Fibroblast of the conjunctiva (primary cell): ENCODE measurements around the gene AKNA.
A peak's percentile ranks its signal among the peaks of the same experiment; 100 is the strongest.

Experiments
- DNase-seq: peaks from one replicate; pipeline ENCODE4 v3.0.0-alpha.2; 2010; ENCODE audit warnings: low read depth

The AKNA gene

DNA sequence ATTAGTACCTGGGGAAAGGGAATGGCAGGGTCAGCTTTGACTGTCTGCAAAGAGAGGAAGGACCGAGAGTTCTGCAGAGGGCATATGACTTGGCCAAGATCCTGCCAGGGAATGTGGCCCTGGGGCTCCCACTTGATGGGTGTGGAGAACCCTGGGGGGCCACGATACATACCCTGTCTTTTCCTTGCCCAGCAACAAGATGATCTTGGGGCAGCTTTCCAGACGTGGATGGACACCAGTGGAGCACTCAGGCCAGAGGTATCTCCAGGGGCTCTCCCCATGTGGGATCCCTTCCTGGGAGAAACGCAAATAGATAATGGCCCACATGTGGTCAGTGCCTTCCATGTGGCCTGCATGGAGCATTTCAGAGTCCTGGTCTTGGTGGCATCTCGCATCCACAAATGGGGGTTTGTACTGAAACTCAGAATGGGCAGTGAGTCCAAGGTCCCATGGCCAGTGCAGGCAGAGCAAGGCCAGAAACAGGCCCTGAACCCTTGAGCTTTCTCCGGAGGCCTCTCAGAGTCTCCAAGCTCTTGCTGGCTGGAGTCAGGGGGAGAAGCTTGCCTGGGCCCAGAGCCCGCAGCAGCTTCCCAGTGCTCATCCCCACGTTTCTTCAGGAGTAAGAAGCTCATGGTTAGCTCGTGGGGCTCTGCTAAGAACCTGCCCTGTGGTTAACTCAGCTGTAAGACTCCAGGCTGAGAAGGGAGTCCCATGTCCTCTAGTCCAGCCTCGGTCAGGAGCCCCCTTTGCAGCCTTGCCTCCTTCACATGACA is 83.2 kb downstream of the AKNA start:
- DNase-seq, result no peak

- no peak for DNase-seq
These were observed 83.8 kb downstream of the AKNA start for GRCh38 chr9:114303977-114304376.

DNA sequence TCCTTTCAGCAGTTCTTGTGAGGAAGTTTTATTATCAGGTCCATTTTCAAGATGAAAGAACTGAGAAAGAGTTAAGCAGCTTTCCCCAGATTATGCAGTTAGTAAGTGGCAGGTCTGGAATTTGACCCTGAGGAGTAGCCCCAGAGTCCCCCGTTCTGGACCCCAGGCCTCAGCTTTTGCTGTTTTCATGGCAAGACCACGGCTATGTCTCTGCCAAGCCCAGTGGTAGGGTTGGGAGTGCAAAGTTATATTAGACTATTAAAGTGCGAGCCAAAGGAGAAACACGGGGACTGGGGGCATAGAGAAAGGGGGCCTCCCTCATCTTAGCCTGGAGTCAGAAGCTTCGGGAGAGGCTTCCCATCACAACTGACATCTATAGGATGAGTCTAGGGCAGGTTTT is 84.2 kb downstream of the AKNA start:
- no peak for DNase-seq

DNA sequence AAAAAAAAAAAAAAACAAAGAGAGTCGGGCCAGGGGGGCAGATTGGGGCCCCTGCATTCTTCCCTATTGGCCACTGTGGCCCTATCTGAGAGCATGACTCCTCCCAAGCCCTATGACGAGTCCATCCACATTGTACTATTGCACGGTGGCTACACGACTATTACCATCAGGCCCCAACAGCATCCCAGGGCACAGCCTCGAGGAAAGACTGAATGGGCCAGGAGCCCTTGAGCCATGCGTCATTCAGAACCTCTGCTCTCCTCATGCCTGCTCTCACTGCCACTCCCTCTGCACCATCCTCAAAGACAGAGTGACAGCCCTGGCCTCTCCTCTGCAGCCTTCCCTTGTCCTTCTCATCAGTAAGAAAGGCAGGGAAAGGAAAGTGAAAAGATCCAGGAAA is 85.1 kb downstream of the AKNA start:
- DNase-seq, result no peak

DNA sequence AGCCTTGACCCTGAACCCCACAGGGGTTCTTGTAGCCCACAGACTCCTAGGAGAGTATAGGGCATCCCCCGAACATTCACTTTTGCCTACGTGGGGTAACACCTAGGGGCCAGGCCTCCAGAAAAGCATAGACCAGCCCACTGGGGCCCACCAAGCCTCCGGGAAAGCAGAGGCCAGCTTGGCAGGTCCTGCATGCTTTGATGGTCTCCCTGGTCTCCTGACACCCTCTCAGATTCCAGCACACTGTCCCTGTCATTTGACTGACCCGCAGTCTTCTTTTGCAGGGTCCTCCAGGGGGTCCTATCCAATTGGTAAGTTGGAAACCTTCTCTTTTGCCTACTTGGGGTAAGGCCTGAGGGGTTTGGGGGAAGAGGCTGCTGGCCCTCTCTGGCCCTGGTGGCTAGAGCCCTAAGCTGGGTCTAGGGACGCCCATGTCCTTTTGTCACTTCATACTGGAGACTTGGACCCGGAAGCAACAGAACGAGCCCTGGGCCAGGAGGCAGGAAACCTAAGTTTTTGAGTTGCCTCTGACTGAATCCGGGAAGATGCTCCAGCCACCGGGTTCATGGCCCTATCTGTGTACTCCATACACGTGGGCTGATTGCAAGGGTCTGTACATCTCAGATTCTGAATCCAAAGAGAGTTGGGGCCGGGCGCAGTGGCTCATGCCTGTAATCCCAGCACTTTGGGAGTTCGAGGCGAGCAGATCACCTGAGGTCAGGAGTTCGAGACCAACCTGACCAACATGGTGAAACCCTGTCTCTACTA is 85.8 kb downstream of the AKNA start:
- no peak for DNase-seq

DNA sequence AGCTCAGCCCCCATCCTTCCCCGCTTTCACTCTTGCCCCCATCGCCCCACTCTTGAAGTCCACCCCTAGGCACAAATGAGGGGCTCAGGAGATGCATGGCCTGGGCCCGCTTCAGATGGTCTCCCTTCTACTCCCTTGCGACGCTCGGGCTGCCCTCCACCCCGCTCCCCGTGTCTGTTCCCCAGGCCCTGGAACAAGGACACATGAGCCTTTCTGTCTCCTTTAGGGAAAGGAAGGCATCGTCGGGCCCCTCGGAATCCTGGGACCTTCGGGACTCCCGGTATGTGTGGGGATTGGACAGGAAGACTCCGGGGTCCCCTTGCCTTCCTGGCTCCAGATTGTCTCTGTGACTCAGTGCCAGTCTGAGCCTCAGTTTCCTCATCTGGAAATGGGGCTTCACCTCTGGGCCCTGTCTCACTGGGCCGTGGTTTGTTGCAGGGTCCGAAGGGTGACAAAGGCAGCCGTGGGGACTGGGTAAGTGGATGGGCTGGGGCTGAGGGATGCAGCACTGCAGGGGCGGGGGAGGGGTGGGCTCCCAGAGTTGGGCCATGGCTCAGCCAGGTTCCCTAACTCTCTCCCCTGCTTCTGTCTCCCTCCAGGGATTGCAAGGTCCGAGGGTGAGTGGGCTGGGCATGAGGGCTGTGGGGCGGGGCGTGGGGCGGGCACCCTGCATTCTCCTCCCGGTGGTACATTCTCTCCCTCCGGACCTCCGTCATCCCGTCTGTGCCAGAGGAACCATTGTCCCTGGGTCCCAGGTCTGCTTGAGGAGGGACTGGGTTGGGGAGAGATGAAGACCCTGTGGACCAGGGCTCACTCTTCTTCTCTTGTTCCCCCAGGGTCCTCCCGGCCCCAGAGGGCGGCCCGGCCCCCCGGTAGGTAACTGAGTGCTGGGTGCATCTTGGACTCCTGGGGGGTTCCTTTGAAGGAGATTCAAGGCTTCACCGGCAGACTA is 86.7 kb downstream of the AKNA start:
- DNase-seq, result no peak

GRCh38 chr9:114300153-114300845 is 87.5 kb downstream of the AKNA start:
- no peak for DNase-seq

GRCh38 chr9:114299286-114300152 is 88.3 kb downstream of the AKNA start:
- DNase-seq, result no peak

GRCh38 chr9:114296338-114296737 is 91.4 kb downstream of the AKNA start:
- DNase-seq, result no peak

- no peak for DNase-seq
These were observed 93.1 kb downstream of the AKNA start for GRCh38 chr9:114294664-114295063.

GRCh38 chr9:114291886-114292590 is 95.7 kb downstream of the AKNA start:
- no peak for DNase-seq

- peak; percentile 56 for DNase-seq
These were observed 96.7 kb downstream of the AKNA start for GRCh38 chr9:114291064-114291474.

GRCh38 chr9:114290561-114290986 is 97.2 kb downstream of the AKNA start:
- DNase-seq, result no peak

- no peak for DNase-seq
These were observed 98.0 kb downstream of the AKNA start for GRCh38 chr9:114289571-114290481.

GRCh38 chr9:114289106-114289505 is 98.7 kb downstream of the AKNA start:
- no peak for DNase-seq

- no peak for DNase-seq
These were observed 99.3 kb downstream of the AKNA start for GRCh38 chr9:114288193-114289091.

DNA sequence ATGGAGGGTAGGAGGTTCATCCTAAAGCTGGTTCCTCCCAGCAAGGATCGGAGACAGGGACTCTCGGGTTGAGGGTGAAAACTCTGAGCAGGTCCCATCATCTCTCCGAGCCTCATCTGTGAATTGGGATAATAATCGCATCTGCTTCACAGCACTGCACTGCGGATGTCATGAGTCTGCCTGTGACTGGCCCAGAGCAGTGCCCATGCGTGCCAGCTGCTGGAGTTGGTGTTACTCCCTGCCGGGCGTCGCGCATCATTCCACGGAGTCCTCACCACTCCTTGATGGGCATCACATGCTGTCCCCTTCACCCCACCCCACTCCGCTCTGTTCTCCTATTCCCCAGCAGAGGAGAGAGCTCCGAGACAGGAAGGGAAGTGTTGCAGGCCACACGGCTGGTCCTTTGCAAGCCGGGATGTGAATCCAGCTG is 100.0 kb downstream of the AKNA start:
- DNase-seq, result no peak
